GM19438 (cell line): ENCODE results near the gene ARL5C.
"Not testable (repeated sequence)": the region's sequence is repeated elsewhere in the genome, so short reads cannot be mapped to it uniquely, and the experiment has no call there.

ENCODE experiments used
- ATAC-seq: cut with Tn5 transposase; IDR thresholded peaks from one replicate; pipeline ENCODE4 v1.9.1; 2021; ENCODE audit warnings: low read depth; ENCODE audit not compliant: unreplicated experiment

Gene ARL5C

DNA sequence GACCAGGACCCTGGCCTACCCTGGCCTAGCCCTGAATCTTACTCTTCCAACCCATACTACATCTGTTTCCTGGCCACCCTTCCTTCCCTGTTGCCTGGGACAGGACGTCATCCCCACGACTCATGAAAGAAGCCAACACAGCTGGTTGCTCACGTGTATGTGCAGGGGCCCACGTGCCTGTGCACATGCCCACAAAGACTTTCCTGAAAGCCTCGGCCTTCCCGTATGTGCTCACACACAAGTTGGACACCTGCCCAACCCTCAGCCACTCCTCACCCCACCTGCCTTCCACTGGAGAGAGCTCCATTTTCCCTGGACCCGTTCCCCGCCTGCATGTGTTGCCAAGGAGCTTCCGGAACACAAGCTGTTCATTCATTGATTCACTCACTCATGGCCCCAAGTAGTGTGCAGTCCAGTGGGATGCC, 21.5 kb downstream of the ARL5C start:
- no peak for ATAC-seq

GRCh38 chr17:39143552-39144093, 22.3 kb downstream of the ARL5C start:
- no peak for ATAC-seq

DNA sequence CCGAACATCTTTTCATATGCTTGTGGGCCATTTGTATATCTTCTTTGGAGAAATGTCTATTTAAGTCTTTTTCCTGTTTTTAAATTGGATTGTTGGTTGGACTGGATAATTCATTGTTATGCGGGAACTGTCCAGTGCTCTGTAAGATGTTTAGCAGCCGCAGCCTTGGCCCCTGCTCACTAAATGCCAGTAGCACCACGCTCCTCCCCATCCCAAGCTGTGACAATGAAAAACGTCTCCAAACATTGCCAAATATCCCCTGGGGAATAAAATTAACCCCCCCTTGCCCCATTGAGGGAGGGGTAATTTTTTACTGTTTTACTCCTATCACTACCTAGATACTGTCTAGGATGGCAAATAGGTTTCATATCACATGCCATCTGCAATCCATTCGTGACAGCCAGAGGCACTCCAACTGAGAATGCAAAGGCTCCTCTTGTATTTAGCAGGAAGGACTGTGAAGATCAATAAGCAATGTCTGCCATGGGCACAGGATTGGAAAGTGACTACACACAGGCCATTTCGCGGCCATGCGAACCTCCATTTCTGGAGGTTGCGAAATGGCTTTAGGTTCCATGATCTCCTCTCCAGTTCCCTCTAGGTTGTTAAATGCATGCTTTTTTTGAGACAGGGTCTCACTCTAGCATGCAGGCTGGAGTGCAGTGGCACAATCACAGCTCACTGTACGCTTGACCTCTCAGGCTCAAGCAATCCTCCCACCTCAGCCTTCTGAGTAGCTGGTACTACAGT, 23.9 kb downstream of the ARL5C start:
- no peak for ATAC-seq

DNA sequence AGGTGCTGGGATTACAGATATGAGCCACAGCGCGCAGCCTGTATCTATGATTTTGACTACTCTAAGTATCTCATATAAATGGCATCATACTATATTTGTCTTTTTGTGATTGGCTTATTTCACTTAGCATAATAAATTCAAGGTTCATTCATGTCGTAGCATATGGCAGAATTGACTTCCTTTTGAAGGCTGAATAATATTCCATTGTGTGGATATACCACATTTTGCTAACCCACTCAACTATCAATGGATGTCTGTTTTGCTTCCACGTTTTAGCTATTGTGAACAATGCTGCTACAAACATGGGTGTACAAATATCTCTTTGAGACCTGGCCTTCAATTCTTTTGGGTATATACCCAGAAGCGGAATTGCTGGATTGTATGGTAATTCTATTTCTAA, 24.7 kb downstream of the ARL5C start:
- no peak for ATAC-seq

DNA sequence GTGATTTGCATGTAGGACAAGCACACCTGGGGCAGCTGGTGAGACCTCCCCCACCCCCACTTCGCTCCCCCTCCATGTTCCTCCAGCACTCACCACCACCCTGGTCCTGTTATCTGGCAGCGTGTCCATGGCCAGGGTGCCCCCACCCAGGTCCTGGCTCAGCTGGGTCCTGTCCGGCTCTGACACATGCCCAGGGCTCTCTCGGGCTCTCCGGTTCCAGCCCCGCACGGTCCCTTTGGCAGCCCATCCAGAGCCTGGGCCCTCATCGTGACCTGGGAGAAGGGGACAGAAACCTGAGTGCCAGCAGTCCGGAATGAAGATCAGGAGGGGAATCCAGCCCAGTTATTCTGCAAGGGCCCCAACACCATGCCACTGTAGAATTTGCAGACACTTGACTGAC, 26.4 kb downstream of the ARL5C start:
- ATAC-seq = no peak

DNA sequence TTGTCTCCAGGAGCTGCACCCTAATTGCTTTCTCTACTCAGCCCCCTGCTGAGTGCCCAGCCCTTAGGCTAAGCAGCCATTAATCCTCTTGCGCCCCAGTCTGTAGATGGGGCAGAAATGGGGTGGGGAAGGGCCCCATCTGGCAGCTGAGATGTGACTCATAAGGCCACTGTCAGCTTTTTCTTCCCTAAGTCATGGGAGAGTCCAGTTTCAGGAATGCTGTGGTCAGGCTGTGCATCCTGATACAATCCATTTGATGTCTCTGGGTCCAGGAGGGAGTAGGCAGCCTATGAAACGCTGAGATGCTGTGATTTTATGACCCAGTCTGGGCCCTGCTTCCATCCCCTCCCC, 26.8 kb downstream of the ARL5C start:
- no peak for ATAC-seq

- ATAC-seq = no peak
Measured at GRCh38 chr17:39138431-39139160, 27.4 kb downstream of the ARL5C start.

- no peak for ATAC-seq
Measured at GRCh38 chr17:39134878-39135277, 31.1 kb downstream of the ARL5C start.

- no peak for ATAC-seq
Measured at GRCh38 chr17:39132192-39132610, 33.8 kb downstream of the ARL5C start.

DNA sequence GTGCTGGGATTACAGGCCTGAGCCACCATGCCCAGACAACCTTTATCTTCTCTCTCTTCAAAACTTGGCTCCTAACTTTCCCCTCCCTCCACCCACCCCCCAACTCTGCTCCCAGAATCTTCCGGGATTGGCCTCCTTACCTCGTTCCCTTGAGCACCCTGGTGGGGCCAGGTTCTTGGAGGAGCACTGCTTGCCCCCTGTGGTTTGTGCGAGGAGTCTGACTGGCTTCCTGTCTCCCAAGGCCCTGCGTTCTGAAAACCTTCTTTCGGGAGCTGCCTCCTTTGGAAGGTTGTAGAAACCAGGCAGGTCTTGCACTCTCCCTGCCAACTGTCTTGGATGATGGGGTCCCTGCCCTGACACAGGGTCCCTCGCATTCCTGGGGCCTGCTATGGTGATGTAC, 34.3 kb downstream of the ARL5C start:
- no peak for ATAC-seq

GRCh38 chr17:39130205-39130604, 35.8 kb downstream of the ARL5C start:
- no peak for ATAC-seq

DNA sequence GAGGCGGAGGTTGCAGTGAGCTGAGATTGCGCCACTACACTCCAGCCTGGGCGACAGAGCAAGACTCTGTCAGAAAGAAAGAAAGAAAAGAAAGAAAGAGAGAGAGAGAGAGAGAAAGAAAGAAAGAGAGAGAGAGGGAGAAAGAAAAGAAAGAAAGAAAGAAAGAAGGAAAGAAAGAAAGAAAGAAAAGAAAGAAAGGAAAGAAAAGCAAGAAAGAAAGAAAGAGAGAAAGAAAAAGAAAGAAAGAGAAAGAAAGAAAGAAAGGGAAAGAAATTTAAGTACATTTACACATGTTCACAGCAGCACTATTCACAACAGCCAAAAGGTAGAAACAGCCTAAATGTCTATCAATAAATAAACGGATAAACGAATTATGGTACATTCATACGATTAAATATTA, 36.4 kb downstream of the ARL5C start:
- ATAC-seq = not testable (repeated sequence)

GRCh38 chr17:39126436-39126835, 39.5 kb downstream of the ARL5C start:
- no peak for ATAC-seq

DNA sequence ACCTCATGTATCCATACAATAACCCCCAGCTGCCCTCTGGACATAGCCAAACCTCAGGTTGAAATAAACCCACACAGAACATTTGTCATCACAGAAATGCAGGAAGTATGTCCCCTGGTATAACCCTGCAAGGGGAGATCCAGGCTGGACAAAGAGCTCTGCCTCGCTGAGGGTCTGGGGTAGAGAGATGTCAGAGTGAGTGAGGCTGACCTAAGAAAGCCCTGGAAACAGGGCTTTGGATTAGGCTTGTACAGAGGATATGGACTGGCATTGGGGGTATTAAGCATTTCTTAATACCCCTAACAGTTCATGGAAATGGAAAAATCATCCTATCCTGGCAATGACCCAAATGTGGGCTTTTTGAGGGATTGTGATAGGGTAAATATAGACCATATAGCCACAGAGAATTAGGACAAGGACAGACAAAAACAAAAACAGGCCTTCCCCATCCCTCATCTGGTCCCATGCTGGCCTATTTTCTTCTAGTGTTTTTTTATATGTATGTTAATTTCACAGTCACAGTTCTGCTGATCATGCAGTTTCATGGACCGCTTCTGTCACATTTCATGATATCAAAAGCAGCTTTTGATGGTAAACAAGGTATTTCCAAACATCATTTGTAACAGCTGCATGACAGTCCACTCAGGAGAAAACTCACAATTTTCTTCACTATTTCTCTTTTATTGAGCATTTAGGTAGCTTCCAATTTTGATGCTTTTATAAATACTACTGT, 40.7 kb downstream of the ARL5C start:
- no peak for ATAC-seq

- no peak for ATAC-seq
Measured at GRCh38 chr17:39123627-39124026, 42.3 kb downstream of the ARL5C start.

- ATAC-seq = no peak
Measured at GRCh38 chr17:39122991-39123390, 43.0 kb downstream of the ARL5C start.

DNA sequence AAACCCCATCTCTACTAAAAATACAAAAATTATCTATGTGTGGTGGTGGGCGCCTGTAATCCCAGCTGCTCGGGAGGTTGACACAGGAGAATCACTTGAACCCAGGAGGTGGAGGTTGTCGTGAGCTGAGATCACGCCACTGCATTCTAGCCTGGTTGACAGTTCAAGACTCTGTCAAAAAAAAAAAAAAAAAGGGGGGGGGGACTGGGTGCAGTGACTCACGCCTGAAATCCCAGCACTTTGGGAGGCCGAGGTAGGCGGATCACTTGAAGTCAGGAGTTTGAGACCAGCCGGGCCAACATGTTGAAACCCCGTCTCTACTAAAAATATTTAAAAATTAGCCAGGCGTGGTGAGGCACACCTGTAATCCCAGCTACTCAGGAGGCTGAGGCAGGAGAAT, 44.0 kb downstream of the ARL5C start:
- ATAC-seq = not testable (repeated sequence)

- no peak for ATAC-seq
Measured at GRCh38 chr17:39118674-39119419, 47.1 kb downstream of the ARL5C start.

DNA sequence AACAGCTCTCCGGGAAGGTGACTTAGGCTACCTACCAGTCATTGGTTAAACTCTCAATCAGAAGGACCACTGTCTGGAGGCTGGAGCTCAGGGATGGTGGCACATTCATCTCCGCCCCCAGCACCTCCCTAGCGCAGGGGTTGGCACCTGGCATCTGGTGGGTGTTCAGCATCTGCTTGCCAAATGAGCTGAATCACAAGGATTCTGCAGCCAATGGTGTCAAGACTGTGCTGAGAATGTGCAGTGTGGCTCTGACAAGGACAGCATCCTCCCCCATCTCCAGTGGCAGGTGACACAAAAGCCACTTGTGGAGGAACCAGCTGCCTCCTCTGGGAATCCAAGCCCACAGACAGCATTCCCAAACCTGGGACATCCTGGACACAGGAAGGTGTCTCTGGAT, 49.7 kb downstream of the ARL5C start:
- no peak for ATAC-seq

- ATAC-seq = no peak
Measured at GRCh38 chr17:39115135-39115534, 50.8 kb downstream of the ARL5C start.

GRCh38 chr17:39114723-39115122, 51.2 kb downstream of the ARL5C start:
- no peak for ATAC-seq
